Spleen (tissue), 11 donors: Measurements from ENCODE around the gene PALLD. TPM values are rescaled to one million over a fixed set of nuclear protein-coding genes. Genes with fewer than 3 reads are reported as not detected.

ENCODE experiments used
- DNase-seq: peaks from one replicate; pipeline ENCODE4 v3.0.0-alpha.2; 2020
- H3K27ac ChIP-seq, 8 donors: fragments of 200-600 bp; sonication (generic) in 7 of 8; 1 replicate in 4 of 8; 2 replicates in 4 of 8; pipeline versions ENCODE4 v1.5.0 to v1.8.0; 2016 to 2021; ENCODE audit warnings: inconsistent platforms in 4 of 8, mild to moderate bottlenecking in 4 of 8, moderate library complexity in 1 of 8
- H3K27me3 ChIP-seq, 7 donors: fragments of 200-600 bp; sonication (generic) in 6 of 7; replicated peaks in 1 of 7; 1 replicate in 4 of 7; 2 replicates in 3 of 7; pipeline versions ENCODE4 v1.5.0 to v1.8.0; 2016 to 2021; ENCODE audit warnings: inconsistent platforms in 3 of 7, mild to moderate bottlenecking in 1 of 7
- H3K36me3 ChIP-seq, 6 donors: fragments of 200-600 bp; sonication (generic) in 5 of 6; 1 replicate in 4 of 6; 2 replicates in 2 of 6; pipeline versions ENCODE4 v1.5.0 to v1.8.0; 2016 to 2021; ENCODE audit warnings: inconsistent platforms in 2 of 6
- H3K4me1 ChIP-seq, 6 donors: fragments of 200-600 bp; sonication (generic) in 5 of 6; 1 replicate in 3 of 6; 2 replicates in 3 of 6; pipeline versions ENCODE4 v1.5.0 to v1.8.0; 2016 to 2021; ENCODE audit warnings: inconsistent platforms in 3 of 6
- H3K4me3 ChIP-seq, 8 donors: fragments of 200-600 bp; sonication (generic) in 7 of 8; 1 replicate in 4 of 8; 2 replicates in 4 of 8; pipeline versions ENCODE4 v1.5.0 to v1.8.0; 2016 to 2021; ENCODE audit warnings: inconsistent platforms in 4 of 8, mild to moderate bottlenecking in 4 of 8, moderate library complexity in 2 of 8
- H3K9me3 ChIP-seq, 8 donors: fragments of 200-600 bp; sonication (generic) in 7 of 8; 1 replicate in 4 of 8; 2 replicates in 4 of 8; pipeline versions ENCODE4 v1.5.0 to v1.8.0; 2016 to 2021; ENCODE audit warnings: inconsistent platforms in 4 of 8
- CTCF ChIP-seq, 11 experiments: fragments of 200-600 bp in 7 of 11; fragments of 450-650 bp in 4 of 11; sonication (generic) in 4 of 11; IDR thresholded peaks in 8 of 11; conservative IDR thresholded peaks in 3 of 11; 1 replicate in 7 of 11; 2 replicates in 4 of 11; pipeline versions ENCODE4 v1.4.0 to v1.8.0; 2016 to 2021; ENCODE audit warnings: antibody characterized with exemption in 11 of 11, inconsistent platforms in 4 of 11, mild to moderate bottlenecking in 1 of 11
- POLR2A ChIP-seq, 3 donors: fragments of 450-650 bp; IDR thresholded peaks; one replicate each; pipeline ENCODE4 v1.5.1; 2017; ENCODE audit warnings: antibody characterized with exemption in 3 of 3, mild to moderate bottlenecking in 1 of 3
- POLR2AphosphoS5 ChIP-seq, 3 donors: sonication (generic); formaldehyde crosslinking; IDR thresholded peaks; one replicate each; pipeline ENCODE4 v1.5.1; 2017; ENCODE audit warnings: antibody characterized with exemption in 3 of 3
- WGBS, 5 donors: extraction: QIAGEN DNeasy Blood & Tissue Kit in 3 of 5; methylation state at CpG; one replicate each; pipeline versions ENCODE4 v1.1.5 to v1.1.7; 2013 to 2018; 5-methylcytosine and 5-hydroxymethylcytosine counted together
- intact Hi-C: fragments of 100-400 bp; cut with DNase I; formaldehyde crosslinking; loops from one replicate; pipeline ENCODE4 v1.15.0; 2023; ENCODE audit warnings: low total_unique reads
- polyA plus RNA-seq, 3 donors: library from polyadenylated mRNA; stranded (reverse); fragments of 200-250 nt; gene quantifications; one replicate each; pipeline ENCODE4 v1.2.1, GENCODE V29; 2013
- total RNA-seq, 7 donors: library from RNA; depleted of rRNA in 3 of 7; stranded (reverse); fragments of >200 nt in 3 of 7; fragmentation: NEBNext Ultra II Directional in 4 of 7; extraction: Animal tissue kit (Norgen Biotek cat#: 25700) in 4 of 7; gene quantifications; one replicate each; pipeline versions ENCODE4 v1.1.0 to v1.2.1, GENCODE V29; 2016 to 2021
- donor health status: healthy with polysubstance abuse.
- donor health status: DM: no; HTN: no; CAD: no; lungs with moderate emphysema.
- donor health status: DM: no; HTN: no; CAD: no.
- donor health status: Bipolar disorder and iron deficiency.
- donor health status: healthy.
- donor health status: DM: no; HTN: no; CAD: no.
- donor health status: DM: yes; HTN: yes; CAD: no.

PALLD gene
- total and polyA plus RNA-seq, 10 donors, result 24.3 to 228 (median 142) TPM

- no peaks in the 10 kb centered on the region for H3K27me3 ChIP-seq
- H3K27ac ChIP-seq, result no peak overlapping the region
- WGBS, 5 donors, result 83 to 98% (median 88%) methylated on average over 17 to 20 of the region's 20 CpGs
- DNase-seq, result no peak
- no peaks in the 10 kb centered on the region for H3K36me3 ChIP-seq
- no peaks in the 10 kb centered on the region for H3K9me3 ChIP-seq
- intact Hi-C loops, result no loop called here
- H3K4me1 ChIP-seq, result peaks cover 0 to 40% (median 7%) of the 10 kb centered on the region in 6 donors
- TF ChIP-seq POLR2A (IDR thresholded peaks at IDR 0.05) (no peak), POLR2AphosphoS5 (IDR thresholded peaks at IDR 0.05) (no peak), CTCF (IDR thresholded peaks at IDR 0.05 in 8 of 11, conservative IDR thresholded peaks at IDR 0.05 in 3 of 11) (no peak)
- no peak overlapping the region for H3K4me3 ChIP-seq
Observed at GRCh38 chr4:168794092-168794707, 297.3 kb downstream of the PALLD start.

GRCh38 chr4:168794881-168795280 is 298.0 kb downstream of the PALLD start:
- Histone ChIP-seq H3K27me3 (no peaks in the 10 kb centered on the region), H3K36me3 (no peaks in the 10 kb centered on the region), H3K4me3 (no peak overlapping the region), H3K4me1 (peaks cover 0 to 34% (median 3%) of the 10 kb centered on the region in 6 donors), H3K9me3 (no peaks in the 10 kb centered on the region), H3K27ac (no peak overlapping the region)
- DNase-seq, result no peak
- TF ChIP-seq POLR2AphosphoS5 (IDR thresholded peaks at IDR 0.05) (no peak), POLR2A (IDR thresholded peaks at IDR 0.05) (no peak), CTCF (IDR thresholded peaks at IDR 0.05 in 8 of 11, conservative IDR thresholded peaks at IDR 0.05 in 3 of 11) (no peak)
- WGBS, 5 donors, result 78 to 96% (median 83%) methylated on average over 3 of the region's 3 CpGs
- intact Hi-C loops, result no loop called here

GRCh38 chr4:168795346-168795745 is 298.5 kb downstream of the PALLD start:
- TF ChIP-seq CTCF (IDR thresholded peaks at IDR 0.05 in 8 of 11, conservative IDR thresholded peaks at IDR 0.05 in 3 of 11), result no peak
- TF ChIP-seq POLR2AphosphoS5 (IDR thresholded peaks at IDR 0.05), result no peak
- no peak for TF ChIP-seq POLR2A (IDR thresholded peaks at IDR 0.05)
- WGBS, 5 donors, result 84 to 100% (median 96%) methylated on average over 1 of the region's 1 CpG
- no peak for DNase-seq

GRCh38 chr4:168796362-168797106 is 299.7 kb downstream of the PALLD start:
- Histone ChIP-seq H3K4me1 (peaks cover 0 to 26% (median 3%) of the 10 kb centered on the region in 6 donors), H3K36me3 (no peaks in the 10 kb centered on the region), H3K27ac (peak overlapping the region in 4 of 8 donors; percentile 8 to 56 (median 36)), H3K9me3 (no peaks in the 10 kb centered on the region), H3K4me3 (no peak overlapping the region), H3K27me3 (no peaks in the 10 kb centered on the region)
- 74 to 90% (median 81%) methylated on average over 5 of the region's 5 CpGs for WGBS, 5 donors
- intact Hi-C loops, result no loop called here
- TF ChIP-seq POLR2AphosphoS5 (IDR thresholded peaks at IDR 0.05), result no peak
- TF ChIP-seq CTCF (IDR thresholded peaks at IDR 0.05 in 8 of 11, conservative IDR thresholded peaks at IDR 0.05 in 3 of 11), result no peak
- TF ChIP-seq POLR2A (IDR thresholded peaks at IDR 0.05), result no peak
- no peak for DNase-seq

More at GRCh38 chr4:168795346-168795745, 298.5 kb downstream of the PALLD start:
- Histone ChIP-seq H3K36me3 (no peaks in the 10 kb centered on the region), H3K9me3 (no peaks in the 10 kb centered on the region), H3K27me3 (no peaks in the 10 kb centered on the region), H3K27ac (no peak overlapping the region), H3K4me1 (peaks cover 0 to 29% (median 3%) of the 10 kb centered on the region in 6 donors), H3K4me3 (no peak overlapping the region)
- intact Hi-C loops, result no loop called here
